Measurements from ENCODE around the gene SLC36A4. TPM values are rescaled to one million over a fixed set of nuclear protein-coding genes. Genes with fewer than 3 reads are reported as not detected.

SLC36A4 gene
- total RNA-seq, 4 donors from 2014 or later, result 24.8 to 50.2 (median 39.2) TPM

- Histone ChIP-seq H3K9me3 (no peaks in the 10 kb centered on the region), H3K4me3 (replicated peaks in 1 of 3) (no peak overlapping the region), H3K4me1 (no peaks in the 10 kb centered on the region), H3K27ac (no peak overlapping the region), H3K36me3 (no peaks in the 10 kb centered on the region), H3K27me3 (no peaks in the 10 kb centered on the region)
- intact Hi-C loops (cut with DNase I), result no loop called here
- TF ChIP-seq, protein P1, sequence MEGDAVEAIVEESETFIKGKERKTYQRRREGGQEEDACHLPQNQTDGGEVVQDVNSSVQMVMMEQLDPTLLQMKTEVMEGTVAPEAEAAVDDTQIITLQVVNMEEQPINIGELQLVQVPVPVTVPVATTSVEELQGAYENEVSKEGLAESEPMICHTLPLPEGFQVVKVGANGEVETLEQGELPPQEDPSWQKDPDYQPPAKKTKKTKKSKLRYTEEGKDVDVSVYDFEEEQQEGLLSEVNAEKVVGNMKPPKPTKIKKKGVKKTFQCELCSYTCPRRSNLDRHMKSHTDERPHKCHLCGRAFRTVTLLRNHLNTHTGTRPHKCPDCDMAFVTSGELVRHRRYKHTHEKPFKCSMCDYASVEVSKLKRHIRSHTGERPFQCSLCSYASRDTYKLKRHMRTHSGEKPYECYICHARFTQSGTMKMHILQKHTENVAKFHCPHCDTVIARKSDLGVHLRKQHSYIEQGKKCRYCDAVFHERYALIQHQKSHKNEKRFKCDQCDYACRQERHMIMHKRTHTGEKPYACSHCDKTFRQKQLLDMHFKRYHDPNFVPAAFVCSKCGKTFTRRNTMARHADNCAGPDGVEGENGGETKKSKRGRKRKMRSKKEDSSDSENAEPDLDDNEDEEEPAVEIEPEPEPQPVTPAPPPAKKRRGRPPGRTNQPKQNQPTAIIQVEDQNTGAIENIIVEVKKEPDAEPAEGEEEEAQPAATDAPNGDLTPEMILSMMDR (IDR thresholded peaks at IDR 0.05), result no peak
- no peak for TF ChIP-seq POLR2A (IDR thresholded peaks at IDR 0.05)
- 93 to 98% methylated on average over 3 of the region's 3 CpGs for WGBS, 2 donors
- DNase-seq, result no peak
Observed at GRCh38 chr11:93155738-93156137, 42.1 kb downstream of the SLC36A4 start.

DNA sequence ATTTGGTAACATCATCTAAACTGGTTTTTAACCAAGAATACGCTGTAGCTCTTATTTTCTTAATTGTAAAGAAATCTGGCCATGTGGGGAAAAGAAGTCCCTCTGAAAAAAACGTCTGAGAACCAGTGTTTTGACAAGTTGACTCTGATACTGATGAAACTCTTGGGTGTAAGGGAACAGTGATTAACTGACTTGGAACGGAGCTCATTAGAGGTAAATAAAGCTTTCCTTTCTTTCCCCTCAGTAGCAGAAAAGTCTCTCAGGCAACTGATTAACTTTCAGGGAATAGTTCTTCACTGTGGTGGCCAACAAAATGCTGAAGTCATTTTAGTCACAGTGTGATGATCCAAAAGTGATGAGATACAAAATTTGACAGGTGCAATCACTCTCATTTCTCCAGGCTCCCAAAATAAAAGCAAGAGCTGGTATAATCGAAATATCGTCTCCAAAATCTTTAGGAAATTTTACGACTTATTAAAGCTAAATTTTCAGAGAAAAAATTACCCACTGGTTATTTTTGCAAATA lies 52.3 kb downstream of the SLC36A4 start:
- intact Hi-C loops (cut with DNase I), result no loop called here
- WGBS, 2 donors, result 86 to 88% methylated on average over 6 of the region's 6 CpGs

GRCh38 chr11:93143800-93144199 lies 54.0 kb downstream of the SLC36A4 start:
- Histone ChIP-seq H3K36me3 (no peaks in the 10 kb centered on the region), H3K27ac (no peak overlapping the region), H3K4me3 (replicated peaks in 1 of 3) (no peak overlapping the region), H3K4me1 (no peaks in the 10 kb centered on the region), H3K27me3 (no peaks in the 10 kb centered on the region), H3K9me3 (no peaks in the 10 kb centered on the region)
- no peak for DNase-seq
- TF ChIP-seq, protein P1 (IDR thresholded peaks at IDR 0.05), result no peak
- no peak for TF ChIP-seq POLR2A (IDR thresholded peaks at IDR 0.05)
- intact Hi-C loops (cut with DNase I), result no loop called here

More for the DNA sequence above, 52.3 kb downstream of the SLC36A4 start:
- Histone ChIP-seq H3K4me3 (replicated peaks in 1 of 3) (no peak overlapping the region), H3K4me1 (no peaks in the 10 kb centered on the region), H3K9me3 (no peaks in the 10 kb centered on the region), H3K27ac (no peak overlapping the region), H3K36me3 (no peaks in the 10 kb centered on the region), H3K27me3 (no peaks in the 10 kb centered on the region)
- no peak for DNase-seq
- no peak for TF ChIP-seq POLR2A (IDR thresholded peaks at IDR 0.05)
- TF ChIP-seq, protein P1 (IDR thresholded peaks at IDR 0.05), result no peak

DNA sequence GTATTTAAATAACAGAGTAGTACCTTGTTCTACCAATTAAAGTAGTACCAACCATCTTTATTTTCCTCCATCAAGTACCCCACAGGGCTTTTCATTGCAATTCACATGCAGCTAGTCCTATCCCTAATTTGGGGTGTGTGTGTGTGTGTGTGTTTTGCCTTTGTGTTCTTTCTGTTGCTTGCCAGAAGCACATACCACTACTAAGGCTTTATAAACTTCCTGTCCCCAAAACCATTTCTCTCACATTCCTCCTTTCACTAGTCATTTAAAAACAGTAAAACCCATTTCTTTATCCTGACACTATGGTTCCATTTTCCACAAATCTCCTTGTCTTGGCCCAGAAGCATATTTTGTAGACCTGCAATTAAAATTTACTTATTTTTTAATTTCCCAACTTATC lies 54.6 kb downstream of the SLC36A4 start:
- no peaks in the 10 kb centered on the region for H3K36me3 ChIP-seq
- no peak for DNase-seq
- no peak for TF ChIP-seq POLR2A (IDR thresholded peaks at IDR 0.05)
- no peaks in the 10 kb centered on the region for H3K4me1 ChIP-seq
- intact Hi-C loops (cut with DNase I), result no loop called here
- no peaks in the 10 kb centered on the region for H3K9me3 ChIP-seq
- H3K27ac ChIP-seq, result no peak overlapping the region
- no peaks in the 10 kb centered on the region for H3K27me3 ChIP-seq
- no peak overlapping the region for H3K4me3 ChIP-seq (replicated peaks in 1 of 3)

DNA sequence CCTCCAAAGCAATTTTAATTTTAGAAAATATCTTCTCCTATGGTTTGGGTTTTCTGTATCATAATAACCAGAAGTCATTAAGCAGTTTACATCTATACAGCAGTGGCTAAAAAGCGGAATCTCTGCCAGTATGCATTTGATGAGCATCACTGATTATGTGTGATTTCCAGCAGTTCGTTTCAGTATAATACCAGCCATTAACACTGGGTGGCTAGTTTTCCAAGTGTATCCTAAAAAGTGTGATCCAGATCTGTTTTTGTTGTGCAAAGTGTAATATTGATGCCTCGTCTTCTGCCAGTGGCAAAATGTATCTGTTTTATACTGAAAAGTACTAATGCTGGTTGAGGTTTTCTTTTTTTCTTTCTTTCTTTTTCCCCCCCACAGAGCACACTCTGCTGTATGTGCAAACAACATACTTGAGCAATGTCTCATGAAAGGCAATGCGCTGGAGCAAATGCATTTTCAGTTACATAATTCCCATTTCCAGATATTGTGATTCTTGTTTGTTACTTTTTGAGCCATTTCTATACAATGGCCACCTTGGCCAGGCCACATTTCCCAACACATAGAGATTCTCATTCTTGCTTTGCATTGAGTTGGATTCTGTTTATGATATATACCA lies 64.2 kb downstream of the SLC36A4 start:
- no peaks in the 10 kb centered on the region for H3K36me3 ChIP-seq
- DNase-seq, result no peak

More for the DNA sequence above, 64.2 kb downstream of the SLC36A4 start:
- H3K27me3 ChIP-seq, result no peaks in the 10 kb centered on the region
- no peaks in the 10 kb centered on the region for H3K9me3 ChIP-seq
- no peaks in the 10 kb centered on the region for H3K4me1 ChIP-seq
- 85 to 86% methylated on average over 4 of the region's 4 CpGs for WGBS, 2 donors
- no peak overlapping the region for H3K27ac ChIP-seq
- intact Hi-C loops (cut with DNase I), result no loop called here
- no peak overlapping the region for H3K4me3 ChIP-seq (replicated peaks in 1 of 3)
- TF ChIP-seq POLR2A (IDR thresholded peaks at IDR 0.05), result no peak
- TF ChIP-seq, protein P1 (IDR thresholded peaks at IDR 0.05), result no peak

All from thyroid gland (tissue), 4 donors.